ENCODE results near the gene CREB3L2.
"Not testable (repeated sequence)": the region's sequence is repeated elsewhere in the genome, so short reads cannot be mapped to it uniquely, and the experiment has no call there.

Gene CREB3L2

GRCh38 chr7:138014201-138014600 is 12.3 kb upstream of the CREB3L2 start:
- not testable (repeated sequence) for H3K9ac ChIP-seq (ENCODE audit: low read depth, low read length); H3K27me3 ChIP-seq (ENCODE audit: control insufficient read depth, insufficient read depth, low read length); H3K9me3 ChIP-seq (ENCODE audit: control insufficient read depth, insufficient read depth, low read length); H3K4me3 ChIP-seq (ENCODE audit: low read depth, low read length); H3K36me3 ChIP-seq (ENCODE audit: control insufficient read depth, insufficient read depth, low read length)
- Histone ChIP-seq H3K27ac (ENCODE audit: low read depth, low read length) (peak overlapping the region; percentile 8), H3K4me1 (ENCODE audit: control insufficient read depth, insufficient read depth, low read length) (peaks cover 24% of the 10 kb centered on the region)

- Histone ChIP-seq H3K9ac (ENCODE audit: low read depth, low read length) (no peak overlapping the region), H3K9me3 (ENCODE audit: control insufficient read depth, insufficient read depth, low read length) (no peaks in the 10 kb centered on the region), H3K27me3 (ENCODE audit: control insufficient read depth, insufficient read depth, low read length) (no peaks in the 10 kb centered on the region), H3K27ac (ENCODE audit: low read depth, low read length) (no peak overlapping the region), H3K4me1 (ENCODE audit: control insufficient read depth, insufficient read depth, low read length) (peaks cover 11% of the 10 kb centered on the region), H3K36me3 (ENCODE audit: control insufficient read depth, insufficient read depth, low read length) (no peaks in the 10 kb centered on the region), H3K4me3 (ENCODE audit: low read depth, low read length) (no peak overlapping the region)
These were observed 7.4 kb upstream of the CREB3L2 start for GRCh38 chr7:138009350-138009653.

- no peaks in the 10 kb centered on the region for H3K36me3 ChIP-seq (ENCODE audit: control insufficient read depth, insufficient read depth, low read length)
- no peaks in the 10 kb centered on the region for H3K27me3 ChIP-seq (ENCODE audit: control insufficient read depth, insufficient read depth, low read length)
- H3K9me3 ChIP-seq (ENCODE audit: control insufficient read depth, insufficient read depth, low read length): no peaks in the 10 kb centered on the region
- H3K4me3 ChIP-seq (ENCODE audit: low read depth, low read length): no peak overlapping the region
- peaks cover 7% of the 10 kb centered on the region; the same call in 1 of the 2 replicates for H3K4me1 ChIP-seq (ENCODE audit: control insufficient read depth, insufficient read depth, low read length)
- no peak overlapping the region for H3K27ac ChIP-seq (ENCODE audit: low read depth, low read length)
- no peak overlapping the region for H3K9ac ChIP-seq (ENCODE audit: low read depth, low read length)
These were observed 6.9 kb upstream of the CREB3L2 start for GRCh38 chr7:138008588-138009349.

- Histone ChIP-seq H3K4me1 (ENCODE audit: control insufficient read depth, insufficient read depth, low read length) (0 out of 2 replicates have a peak, but pooled peaks cover under 1% of the 10 kb centered on the region), H3K36me3 (ENCODE audit: control insufficient read depth, insufficient read depth, low read length) (no peaks in the 10 kb centered on the region), H3K4me3 (ENCODE audit: low read depth, low read length) (no peak overlapping the region), H3K9ac (ENCODE audit: low read depth, low read length) (no peak overlapping the region), H3K27ac (ENCODE audit: low read depth, low read length) (no peak overlapping the region), H3K9me3 (ENCODE audit: control insufficient read depth, insufficient read depth, low read length) (no peaks in the 10 kb centered on the region), H3K27me3 (ENCODE audit: control insufficient read depth, insufficient read depth, low read length) (no peaks in the 10 kb centered on the region)
These were observed 6.2 kb upstream of the CREB3L2 start for GRCh38 chr7:138008019-138008587.

DNA sequence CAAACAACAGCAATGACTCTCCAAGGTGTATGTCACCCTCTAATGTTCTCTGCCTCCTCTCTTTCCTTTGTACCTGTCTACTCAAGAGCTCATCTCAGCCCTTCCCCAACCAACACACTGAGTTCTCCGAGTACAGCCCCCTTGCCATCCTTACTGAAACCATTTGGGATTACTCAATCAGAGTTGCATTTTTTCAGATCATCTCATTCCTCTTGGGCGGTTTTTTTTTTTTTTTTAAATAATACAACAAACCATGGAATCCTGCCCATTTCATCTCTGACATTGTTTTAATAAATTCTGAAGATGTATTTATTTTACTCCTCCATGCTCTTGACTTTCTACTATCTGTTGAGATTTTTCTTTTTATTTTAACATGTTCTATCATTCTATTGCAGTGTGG is 4.2 kb upstream of the CREB3L2 start:
- Histone ChIP-seq H3K4me3 (ENCODE audit: low read depth, low read length) (no peak overlapping the region), H3K9me3 (ENCODE audit: control insufficient read depth, insufficient read depth, low read length) (no peaks in the 10 kb centered on the region), H3K9ac (ENCODE audit: low read depth, low read length) (no peak overlapping the region), H3K27me3 (ENCODE audit: control insufficient read depth, insufficient read depth, low read length) (no peaks in the 10 kb centered on the region), H3K4me1 (ENCODE audit: control insufficient read depth, insufficient read depth, low read length) (peaks cover 7% of the 10 kb centered on the region; the same call in 1 of the 2 replicates), H3K27ac (ENCODE audit: low read depth, low read length) (no peak overlapping the region), H3K36me3 (ENCODE audit: control insufficient read depth, insufficient read depth, low read length) (no peaks in the 10 kb centered on the region)

DNA sequence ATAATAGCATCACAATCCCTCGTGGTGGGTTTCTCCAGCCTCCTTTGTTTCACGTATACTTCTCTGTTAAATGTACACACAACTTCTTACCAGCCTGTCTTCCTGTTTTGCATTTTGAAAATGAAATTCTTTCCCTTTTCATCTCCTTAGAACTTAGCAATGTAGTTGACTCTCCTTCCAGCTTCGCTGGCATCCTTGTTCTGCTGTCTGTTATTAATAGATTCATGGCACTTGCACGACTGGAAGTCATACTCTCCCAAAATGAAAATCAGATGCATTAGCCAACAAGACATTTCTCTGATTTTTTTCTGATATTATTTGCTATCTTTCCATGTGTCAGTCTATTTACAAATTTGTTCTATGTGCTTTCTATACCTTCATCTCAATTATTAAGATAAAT is 3.0 kb upstream of the CREB3L2 start:
- H3K36me3 ChIP-seq (ENCODE audit: control insufficient read depth, insufficient read depth, low read length): no peaks in the 10 kb centered on the region
- peaks cover 10% of the 10 kb centered on the region; the same call in 1 of the 2 replicates for H3K4me1 ChIP-seq (ENCODE audit: control insufficient read depth, insufficient read depth, low read length)
- no peaks in the 10 kb centered on the region for H3K9me3 ChIP-seq (ENCODE audit: control insufficient read depth, insufficient read depth, low read length)
- no peaks in the 10 kb centered on the region for H3K27me3 ChIP-seq (ENCODE audit: control insufficient read depth, insufficient read depth, low read length)
- no peak overlapping the region for H3K27ac ChIP-seq (ENCODE audit: low read depth, low read length)
- H3K9ac ChIP-seq (ENCODE audit: low read depth, low read length): no peak overlapping the region
- no peak overlapping the region for H3K4me3 ChIP-seq (ENCODE audit: low read depth, low read length)

DNA sequence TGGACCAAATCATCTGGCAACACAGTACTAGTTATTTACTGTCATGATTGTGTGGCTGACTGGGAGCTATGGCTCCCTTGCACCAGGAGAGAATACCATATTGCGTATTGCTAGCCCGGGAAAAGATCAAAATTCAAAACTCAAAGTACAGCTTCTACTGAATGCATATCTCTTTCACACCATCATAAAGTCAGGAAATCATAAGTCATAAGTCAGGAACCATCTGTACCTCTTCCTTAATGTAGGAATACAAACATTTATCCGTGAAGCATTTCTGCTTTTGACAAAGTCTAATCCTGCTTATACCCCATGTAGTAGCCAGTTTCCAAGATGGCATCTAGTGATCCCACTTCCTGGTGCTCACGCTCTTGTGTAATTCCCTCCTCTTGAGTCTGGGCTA is 2.2 kb upstream of the CREB3L2 start:
- H3K27ac ChIP-seq (ENCODE audit: low read depth, low read length): no peak overlapping the region
- no peaks in the 10 kb centered on the region for H3K9me3 ChIP-seq (ENCODE audit: control insufficient read depth, insufficient read depth, low read length)
- H3K9ac ChIP-seq (ENCODE audit: low read depth, low read length): no peak overlapping the region
- H3K4me1 ChIP-seq (ENCODE audit: control insufficient read depth, insufficient read depth, low read length): peaks cover 15% of the 10 kb centered on the region; the same call in 1 of the 2 replicates
- H3K27me3 ChIP-seq (ENCODE audit: control insufficient read depth, insufficient read depth, low read length): no peaks in the 10 kb centered on the region
- no peak overlapping the region for H3K4me3 ChIP-seq (ENCODE audit: low read depth, low read length)
- H3K36me3 ChIP-seq (ENCODE audit: control insufficient read depth, insufficient read depth, low read length): peaks cover 2% of the 10 kb centered on the region; the same call in 1 of the 2 replicates

- Histone ChIP-seq H3K4me3 (ENCODE audit: low read depth, low read length) (no peak overlapping the region), H3K9ac (ENCODE audit: low read depth, low read length) (no peak overlapping the region)
These were observed 923 bp upstream of the CREB3L2 start for GRCh38 chr7:138002828-138003189.

GRCh38 chr7:138002096-138002827 is 376 bp upstream of the CREB3L2 start:
- Histone ChIP-seq H3K4me1 (ENCODE audit: control insufficient read depth, insufficient read depth, low read length) (peaks cover 15% of the 10 kb centered on the region; the same call in 1 of the 2 replicates), H3K9me3 (ENCODE audit: control insufficient read depth, insufficient read depth, low read length) (no peaks in the 10 kb centered on the region), H3K36me3 (ENCODE audit: control insufficient read depth, insufficient read depth, low read length) (peaks cover 15% of the 10 kb centered on the region), H3K27ac (ENCODE audit: low read depth, low read length) (peak overlapping the region; percentile 90), H3K4me3 (ENCODE audit: low read depth, low read length) (peak overlapping the region; percentile 93), H3K27me3 (ENCODE audit: control insufficient read depth, insufficient read depth, low read length) (no peaks in the 10 kb centered on the region), H3K9ac (ENCODE audit: low read depth, low read length) (no peak overlapping the region)

More at GRCh38 chr7:138002828-138003189, 923 bp upstream of the CREB3L2 start:
- Histone ChIP-seq H3K4me1 (ENCODE audit: control insufficient read depth, insufficient read depth, low read length) (peaks cover 15% of the 10 kb centered on the region; the same call in 1 of the 2 replicates), H3K36me3 (ENCODE audit: control insufficient read depth, insufficient read depth, low read length) (peaks cover 14% of the 10 kb centered on the region), H3K27ac (ENCODE audit: low read depth, low read length) (no peak overlapping the region), H3K9me3 (ENCODE audit: control insufficient read depth, insufficient read depth, low read length) (no peaks in the 10 kb centered on the region), H3K27me3 (ENCODE audit: control insufficient read depth, insufficient read depth, low read length) (no peaks in the 10 kb centered on the region)

DNA sequence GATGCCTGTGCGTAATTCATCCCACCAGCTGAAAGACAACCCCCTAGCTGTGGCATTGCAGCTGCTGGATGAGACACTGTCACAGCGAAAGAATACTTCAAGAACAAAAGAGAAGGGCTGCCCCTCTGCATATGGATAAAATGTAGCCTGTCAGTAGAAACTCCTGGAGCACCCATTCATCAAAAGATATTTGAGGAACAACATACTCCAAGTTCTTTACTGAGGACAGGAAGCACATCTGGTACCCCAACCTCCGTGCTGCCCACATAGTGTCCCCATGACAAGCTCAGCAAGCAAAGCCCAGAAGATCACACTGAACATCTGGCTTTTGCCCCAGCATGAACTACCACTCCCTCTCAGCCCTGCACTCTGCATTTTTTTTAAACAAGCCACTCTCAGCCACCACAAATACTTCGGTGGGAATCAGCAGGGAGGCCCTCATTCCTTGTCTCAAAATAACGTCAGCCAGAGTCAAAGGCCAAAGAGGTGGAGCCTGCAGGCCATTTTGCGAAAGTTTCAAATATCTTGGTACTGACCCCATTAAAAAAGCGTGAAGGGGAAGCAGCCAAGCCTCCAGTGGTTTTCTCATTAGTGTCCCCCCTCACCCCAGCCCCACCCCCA is 1.7 kb downstream of the CREB3L2 start:
- peak overlapping the region; percentile 16; the same call in 1 of the 2 replicates for H3K9ac ChIP-seq (ENCODE audit: low read depth, low read length)
- peaks cover 26% of the 10 kb centered on the region for H3K36me3 ChIP-seq (ENCODE audit: control insufficient read depth, insufficient read depth, low read length)
- peaks cover 15% of the 10 kb centered on the region; the same call in 1 of the 2 replicates for H3K4me1 ChIP-seq (ENCODE audit: control insufficient read depth, insufficient read depth, low read length)

More for the DNA sequence above, 1.7 kb downstream of the CREB3L2 start:
- peak overlapping the region; percentile 93 for H3K4me3 ChIP-seq (ENCODE audit: low read depth, low read length)
- peak overlapping the region; percentile 64 for H3K27ac ChIP-seq (ENCODE audit: low read depth, low read length)
- no peaks in the 10 kb centered on the region for H3K27me3 ChIP-seq (ENCODE audit: control insufficient read depth, insufficient read depth, low read length)
- no peaks in the 10 kb centered on the region for H3K9me3 ChIP-seq (ENCODE audit: control insufficient read depth, insufficient read depth, low read length)

Data from HUES48 (cell line).